B cell (primary cell): ENCODE measurements around the gene GUF1. TPM values are rescaled to one million over a fixed set of nuclear protein-coding genes. Genes with fewer than 3 reads are reported as not detected.

Experiments
- ATAC-seq: fragments of 200-7000 bp; cut with Tn5 transposase; one replicate; pipeline ENCODE4 v1.10.0; 2021; ENCODE audit warnings: low read depth, mild to moderate bottlenecking, moderate number of reproducible peaks, moderate library complexity
- CTCF ChIA-PET: fragments of 350-600 bp; sonication (Branson Sonifier 250); formaldehyde crosslinking; loops from one replicate; lab custom pipeline; 2021; ENCODE audit warnings: antibody characterized with exemption, inconsistent platforms; lab: Charles Lee
- POLR2A ChIA-PET: fragments of 350-600 bp; sonication (Branson Sonifier 250); formaldehyde crosslinking; loops from one replicate; lab custom pipeline; 2021; ENCODE audit warnings: antibody characterized with exemption; lab: Charles Lee
- DNase-seq: peaks from one replicate; pipeline ENCODE4 v3.0.0; 2013
- H2AFZ ChIP-seq: 2 replicates; pipeline ENCODE4 v1.6.1; 2012; ENCODE audit warnings: mild to moderate bottlenecking, low read depth, low read length; ENCODE audit not compliant: insufficient read depth, poor library complexity, severe bottlenecking
- H3K27ac ChIP-seq, 2 donors: 1 replicate in 1 of 2; 2 replicates in 1 of 2; pipeline ENCODE4 v1.5.1; 2012 to 2013; ENCODE audit warnings: low read length in 2 of 2, mild to moderate bottlenecking in 2 of 2, moderate library complexity in 1 of 2
- H3K27me3 ChIP-seq, 4 experiments: fragments of 200-600 bp in 1 of 4; sonication (generic) in 1 of 4; replicated peaks in 1 of 4; 1 replicate in 2 of 4; 2 replicates in 2 of 4; pipeline versions ENCODE4 v1.6.1 to v1.7.0; 2013 to 2016; ENCODE audit warnings: low read length in 3 of 4, mild to moderate bottlenecking in 2 of 4, mixed read lengths in 1 of 4, moderate library complexity in 1 of 4; ENCODE audit not compliant: insufficient read depth in 4 of 4, control insufficient read depth in 3 of 4; ENCODE audit errors: control extremely low read depth in 1 of 4
- H3K36me3 ChIP-seq, 2 experiments: replicated peaks in 1 of 2; 1 replicate in 1 of 2; 2 replicates in 1 of 2; pipeline versions ENCODE4 v1.6.1 to v1.7.1; 2013; ENCODE audit warnings: low read length in 1 of 2; ENCODE audit not compliant: insufficient read depth in 2 of 2, control insufficient read depth in 1 of 2; ENCODE audit errors: control extremely low read depth in 1 of 2, extremely low read depth in 1 of 2
- H3K4me1 ChIP-seq, 2 donors: fragments of 200-600 bp in 1 of 2; sonication (generic) in 1 of 2; 1 replicate in 1 of 2; 2 replicates in 1 of 2; pipeline versions ENCODE4 v1.5.1 to v1.6.1; 2013 to 2017; ENCODE audit warnings: low read length in 2 of 2; ENCODE audit not compliant: control insufficient read depth in 2 of 2, insufficient read depth in 2 of 2
- H3K4me2 ChIP-seq: replicated peaks from 2 replicates; pipeline ENCODE3; 2012; ENCODE audit warnings: mild to moderate bottlenecking, low read depth, low read length; ENCODE audit not compliant: poor library complexity, severe bottlenecking
- H3K4me3 ChIP-seq, 5 experiments: fragments of 200-600 bp in 1 of 5; sonication (generic) in 1 of 5; 1 replicate in 3 of 5; 2 replicates in 2 of 5; pipeline versions ENCODE4 v1.5.1 to v1.7.0; 2011 to 2016; ENCODE audit warnings: low read length in 4 of 5, mild to moderate bottlenecking in 4 of 5, low read depth in 2 of 5, control low read depth in 1 of 5, moderate library complexity in 1 of 5; ENCODE audit not compliant: insufficient read depth in 1 of 5; ENCODE audit errors: control extremely low read depth in 1 of 5, extremely low read depth in 1 of 5
- H3K79me2 ChIP-seq: fragments of 200-600 bp; sonication (generic); one replicate; pipeline ENCODE4 v1.6.0; 2016; ENCODE audit warnings: low read length; ENCODE audit not compliant: control insufficient read depth, insufficient read depth
- H3K9ac ChIP-seq: fragments of 200-600 bp; sonication (generic); 2 replicates; pipeline ENCODE4 v1.6.1; 2017; ENCODE audit warnings: mild to moderate bottlenecking, low read length, moderate library complexity
- H3K9me3 ChIP-seq, 3 donors: one replicate each; pipeline versions ENCODE4 v1.6.1 to v1.7.1; 2013; ENCODE audit warnings: low read length in 2 of 3; ENCODE audit not compliant: control insufficient read depth in 2 of 3, insufficient read depth in 1 of 3; ENCODE audit errors: control extremely low read depth in 1 of 3
- H4K20me1 ChIP-seq: 2 replicates; pipeline ENCODE4 v1.6.0; 2012; ENCODE audit warnings: mild to moderate bottlenecking, low read length; ENCODE audit not compliant: insufficient read depth, control insufficient read depth, poor library complexity, severe bottlenecking
- H3K27ac Mint-ChIP-seq: one replicate; pipeline ENCODE4 v1.8.0; 2021; ENCODE audit warnings: mixed read lengths
- H3K27me3 Mint-ChIP-seq: one replicate; pipeline ENCODE4 v1.8.0; 2021; ENCODE audit warnings: mixed read lengths
- H3K4me1 Mint-ChIP-seq: one replicate; pipeline ENCODE4 v1.8.0; 2021; ENCODE audit warnings: mixed read lengths
- H3K4me3 Mint-ChIP-seq: one replicate; pipeline ENCODE4 v1.8.0; 2021; ENCODE audit warnings: mixed read lengths
- H3K9me3 Mint-ChIP-seq: one replicate; pipeline ENCODE4 v1.8.0; 2022; ENCODE audit warnings: mixed read lengths; ENCODE audit not compliant: insufficient read depth
- EZH2 ChIP-seq: IDR thresholded peaks from 2 replicates; pipeline ENCODE4 v1.6.1; 2012; ENCODE audit warnings: borderline replicate concordance, low read depth, mild to moderate bottlenecking, moderate library complexity, low read length; ENCODE audit not compliant: insufficient read depth, poor library complexity, severe bottlenecking
- WGBS: methylation state at CpG from one replicate; pipeline ENCODE4 v1.1.5; 2013; ENCODE audit warnings: missing lambda C conversion rate; ENCODE audit not compliant: insufficient coverage; 5-methylcytosine and 5-hydroxymethylcytosine counted together
- intact Hi-C: fragments of 100-400 bp; cut with micrococcal nuclease; formaldehyde crosslinking; loops from one replicate; pipeline ENCODE4 v1.10.0; 2022
- polyA plus RNA-seq: library from polyadenylated mRNA; depleted of rRNA; stranded (reverse); fragments of >200 nt; gene quantifications from 2 replicates; pipeline ENCODE4 v1.2.3, GENCODE V29; 2012
- total RNA-seq, 2 donors: library from RNA; stranded (reverse); fragments of 120-200 nt in 1 of 2; gene quantifications; 1 replicate in 1 of 2; 2 replicates in 1 of 2; pipeline versions ENCODE4 v1.2.3 to v1.2.4, GENCODE V29; 2013 to 2022
- TF ChIP-seq, protein P1 (sequence below): fragments of 200-600 bp; IDR thresholded peaks from one replicate; pipeline ENCODE4 v1.8.0; 2022; ENCODE audit warnings: antibody characterized with exemption, mild to moderate bottlenecking

The GUF1 gene
- total and polyA plus RNA-seq, 2 donors (not counting 1 experiment from before 2014, with no cell fraction given) = 9.6 to 24.2 TPM

GRCh38 chr4:44720371-44720770 is 42.2 kb downstream of the GUF1 start:
- Histone ChIP-seq H2AFZ (no peak overlapping the region), H3K27ac (no peak overlapping the region), H3K9ac (no peak overlapping the region), H3K9me3 (no peaks in the 10 kb centered on the region), H3K27me3 (no peaks in the 10 kb centered on the region), H4K20me1 (peaks cover 18% of the 10 kb centered on the region), H3K4me2 (no peak overlapping the region), H3K4me3 (no peak overlapping the region), H3K36me3 (peaks cover 0 to 3% of the 10 kb centered on the region in 2 experiments), H3K79me2 (peaks cover 38% of the 10 kb centered on the region), H3K4me1 (peaks cover 6% of the 10 kb centered on the region in 2 donors)
- Mint-ChIP-seq H3K4me3 (no peak overlapping the region), H3K27me3 (no peaks in the 10 kb centered on the region), H3K9me3 (no peaks in the 10 kb centered on the region), H3K4me1 (peaks cover 28% of the 10 kb centered on the region), H3K27ac (no peak overlapping the region)
- 100% methylated on average over 2 of the region's 4 CpGs for WGBS
- DNase-seq (no peak), ATAC-seq (no peak)
- no peak for TF ChIP-seq EZH2
- TF ChIP-seq, protein P1, sequence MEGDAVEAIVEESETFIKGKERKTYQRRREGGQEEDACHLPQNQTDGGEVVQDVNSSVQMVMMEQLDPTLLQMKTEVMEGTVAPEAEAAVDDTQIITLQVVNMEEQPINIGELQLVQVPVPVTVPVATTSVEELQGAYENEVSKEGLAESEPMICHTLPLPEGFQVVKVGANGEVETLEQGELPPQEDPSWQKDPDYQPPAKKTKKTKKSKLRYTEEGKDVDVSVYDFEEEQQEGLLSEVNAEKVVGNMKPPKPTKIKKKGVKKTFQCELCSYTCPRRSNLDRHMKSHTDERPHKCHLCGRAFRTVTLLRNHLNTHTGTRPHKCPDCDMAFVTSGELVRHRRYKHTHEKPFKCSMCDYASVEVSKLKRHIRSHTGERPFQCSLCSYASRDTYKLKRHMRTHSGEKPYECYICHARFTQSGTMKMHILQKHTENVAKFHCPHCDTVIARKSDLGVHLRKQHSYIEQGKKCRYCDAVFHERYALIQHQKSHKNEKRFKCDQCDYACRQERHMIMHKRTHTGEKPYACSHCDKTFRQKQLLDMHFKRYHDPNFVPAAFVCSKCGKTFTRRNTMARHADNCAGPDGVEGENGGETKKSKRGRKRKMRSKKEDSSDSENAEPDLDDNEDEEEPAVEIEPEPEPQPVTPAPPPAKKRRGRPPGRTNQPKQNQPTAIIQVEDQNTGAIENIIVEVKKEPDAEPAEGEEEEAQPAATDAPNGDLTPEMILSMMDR = no peak
- ChIA-PET POLR2A (no interaction called here), CTCF (no interaction called here)
- intact Hi-C loops = no loop called here

DNA sequence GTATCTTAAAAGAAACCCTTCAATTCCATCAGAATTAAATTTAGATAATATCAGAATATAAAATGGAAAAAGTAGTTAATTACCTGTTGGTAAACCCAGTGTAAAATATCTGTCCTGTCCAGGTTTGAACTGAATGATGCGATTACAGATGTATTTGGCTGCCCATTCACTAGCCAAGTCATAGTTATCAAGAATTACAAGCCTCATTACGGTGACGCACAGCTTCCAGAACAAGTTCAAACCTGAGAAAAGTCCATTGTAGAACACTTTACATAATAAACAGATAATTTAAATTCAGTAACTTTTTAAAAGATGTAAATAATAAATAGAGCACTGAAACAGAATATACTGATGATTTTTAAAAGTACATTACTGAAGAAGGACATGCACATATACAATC is 43.8 kb downstream of the GUF1 start:
- Histone ChIP-seq H3K4me2 (no peak overlapping the region), H3K4me3 (no peak overlapping the region), H3K27ac (no peak overlapping the region), H3K27me3 (no peaks in the 10 kb centered on the region), H3K9me3 (no peaks in the 10 kb centered on the region), H3K36me3 (no peaks in the 10 kb centered on the region), H3K4me1 (peaks cover 12 to 15% of the 10 kb centered on the region in 2 donors), H3K79me2 (peaks cover 52% of the 10 kb centered on the region), H2AFZ (no peak overlapping the region), H3K9ac (no peak overlapping the region), H4K20me1 (peaks cover 18% of the 10 kb centered on the region)
- DNase-seq (no peak), ATAC-seq (no peak)
- ChIA-PET CTCF (no interaction called here), POLR2A (no interaction called here)
- no peaks in the 10 kb centered on the region for H3K27me3 Mint-ChIP-seq
- no peaks in the 10 kb centered on the region for H3K9me3 Mint-ChIP-seq
- WGBS = no CpG with 5 or more reads among the region's 3 CpGs
- no peak overlapping the region for H3K4me3 Mint-ChIP-seq
- intact Hi-C loops = no loop called here
- H3K4me1 Mint-ChIP-seq = peaks cover 41% of the 10 kb centered on the region
- H3K27ac Mint-ChIP-seq = no peak overlapping the region
- TF ChIP-seq, protein P1 = no peak
- TF ChIP-seq EZH2 = no peak
